Measurements from ENCODE around the gene FSTL4.

FSTL4 gene

DNA sequence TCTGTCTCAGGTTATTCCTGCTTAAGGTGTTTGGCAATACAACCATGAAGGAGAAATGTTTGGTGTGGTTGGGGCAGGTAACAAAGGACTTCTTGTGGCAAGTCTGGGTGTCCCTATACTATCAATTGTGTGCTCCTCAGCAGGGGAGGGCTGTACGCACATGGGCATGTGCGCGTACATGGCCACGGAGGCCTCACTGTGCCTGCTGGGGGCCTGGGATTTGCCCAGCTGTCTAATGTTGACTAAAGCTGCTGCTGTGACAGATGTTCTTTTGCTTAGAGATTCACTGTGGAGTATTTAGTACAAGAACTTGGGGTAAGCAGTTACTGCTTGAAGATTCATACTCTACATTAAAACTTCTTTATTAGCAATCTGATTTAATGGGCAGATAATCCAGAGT is 463.0 kb downstream of the FSTL4 start:
- ATAC-seq (ENCODE audit: low read depth) (no peak), DNase-seq (ENCODE audit: low spot score) (no peak)
- Histone ChIP-seq H3K4me1 (ENCODE audit: insufficient read depth, poor library complexity, severe bottlenecking) (no peaks in the 10 kb centered on the region), H3K36me3 (ENCODE audit: low read depth) (no peaks in the 10 kb centered on the region), H3K27me3 (ENCODE audit: insufficient read depth, poor library complexity, severe bottlenecking) (no peaks in the 10 kb centered on the region), H3K4me3 (ENCODE audit: severe bottlenecking) (no peak overlapping the region), H3K9me3 (ENCODE audit: severe bottlenecking) (no peaks in the 10 kb centered on the region), H3K27ac (ENCODE audit: poor library complexity, severe bottlenecking) (no peak overlapping the region)
- no peak for TF ChIP-seq CTCF (IDR thresholded peaks at IDR 0.05; ENCODE audit: poor library complexity, severe bottlenecking)

DNA sequence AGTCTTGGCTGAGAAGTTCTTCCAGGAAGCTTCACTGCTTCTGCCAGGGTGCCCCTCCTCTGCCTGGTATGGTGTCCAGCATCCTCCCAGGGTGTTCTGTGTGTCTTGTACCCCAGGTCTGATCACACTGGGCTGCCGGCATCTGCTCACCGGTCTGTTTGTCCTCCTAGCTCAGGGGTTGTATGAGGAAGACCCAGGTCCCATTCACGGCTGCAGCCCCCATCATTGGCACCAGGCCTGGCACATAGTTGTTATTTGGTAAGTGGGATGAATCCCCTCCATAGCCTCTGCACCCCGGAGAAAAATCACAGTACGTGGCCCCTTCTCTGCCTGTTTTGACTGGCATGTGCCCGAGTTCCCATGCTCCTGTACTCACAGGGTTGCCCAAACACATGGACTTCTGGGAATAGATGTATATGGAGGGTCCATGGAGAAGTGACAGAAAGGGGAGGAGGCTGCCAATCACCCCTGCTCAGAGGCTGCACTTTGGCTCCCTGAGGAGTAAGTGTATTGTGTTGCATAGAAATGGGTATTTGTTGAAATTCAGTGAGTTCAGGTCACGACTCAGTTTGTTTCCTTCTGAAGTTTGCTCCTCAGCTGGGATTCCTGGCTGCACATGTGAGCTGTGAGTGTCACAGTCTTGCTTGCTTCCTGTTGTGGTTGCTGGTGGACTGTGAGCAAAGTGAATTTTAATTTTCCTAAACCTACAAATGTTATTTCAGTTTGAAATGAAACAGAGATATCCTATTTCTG is 464.4 kb downstream of the FSTL4 start:
- Histone ChIP-seq H3K27me3 (ENCODE audit: insufficient read depth, poor library complexity, severe bottlenecking) (no peaks in the 10 kb centered on the region), H3K4me3 (ENCODE audit: severe bottlenecking) (no peak overlapping the region), H3K36me3 (ENCODE audit: low read depth) (no peaks in the 10 kb centered on the region), H3K9me3 (ENCODE audit: severe bottlenecking) (no peaks in the 10 kb centered on the region), H3K4me1 (ENCODE audit: insufficient read depth, poor library complexity, severe bottlenecking) (no peaks in the 10 kb centered on the region), H3K27ac (ENCODE audit: poor library complexity, severe bottlenecking) (no peak overlapping the region)
- DNase-seq (ENCODE audit: low spot score) (no peak), ATAC-seq (ENCODE audit: low read depth) (no peak)
- no peak for TF ChIP-seq CTCF (IDR thresholded peaks at IDR 0.05; ENCODE audit: poor library complexity, severe bottlenecking)

GRCh38 chr5:133147411-133147810 is 464.9 kb downstream of the FSTL4 start:
- no peak for TF ChIP-seq CTCF (IDR thresholded peaks at IDR 0.05; ENCODE audit: poor library complexity, severe bottlenecking)
- H3K4me3 ChIP-seq (ENCODE audit: severe bottlenecking): no peak overlapping the region
- H3K27ac ChIP-seq (ENCODE audit: poor library complexity, severe bottlenecking): no peak overlapping the region
- no peaks in the 10 kb centered on the region for H3K27me3 ChIP-seq (ENCODE audit: insufficient read depth, poor library complexity, severe bottlenecking)
- ATAC-seq (ENCODE audit: low read depth) (no peak), DNase-seq (ENCODE audit: low spot score) (no peak)
- no peaks in the 10 kb centered on the region for H3K4me1 ChIP-seq (ENCODE audit: insufficient read depth, poor library complexity, severe bottlenecking)
- H3K36me3 ChIP-seq (ENCODE audit: low read depth): no peaks in the 10 kb centered on the region
- no peaks in the 10 kb centered on the region for H3K9me3 ChIP-seq (ENCODE audit: severe bottlenecking)

Measured in RWPE2 (cell line).